Stomach (tissue), 4 donors: Measurements from ENCODE around the gene SMIM29.

ENCODE experiments used
- EP300 ChIP-seq: sonication (generic); formaldehyde crosslinking; IDR thresholded peaks from one replicate; pipeline ENCODE4 v1.6.1; 2017; ENCODE audit warnings: antibody characterized with exemption
- POLR2A ChIP-seq, 4 donors: fragments of 450-650 bp; IDR thresholded peaks; one replicate each; pipeline ENCODE4 v1.6.1; 2016; ENCODE audit warnings: antibody characterized with exemption in 4 of 4, control low read depth in 2 of 4, mild to moderate bottlenecking in 1 of 4, moderate library complexity in 1 of 4
- POLR2AphosphoS5 ChIP-seq, 3 donors: sonication (generic); formaldehyde crosslinking; IDR thresholded peaks; one replicate each; pipeline ENCODE4 v1.6.1; 2016; ENCODE audit warnings: antibody characterized with exemption in 3 of 3
- TF ChIP-seq, protein P1 (sequence below), 7 experiments: fragments of 450-650 bp in 4 of 7; fragments of 200-600 bp in 3 of 7; sonication (generic) in 3 of 7; IDR thresholded peaks; one replicate each; pipeline ENCODE4 v1.5.1; 2016 to 2019; ENCODE audit warnings: antibody characterized with exemption in 7 of 7, control low read depth in 2 of 7, mild to moderate bottlenecking in 1 of 7

DNA sequence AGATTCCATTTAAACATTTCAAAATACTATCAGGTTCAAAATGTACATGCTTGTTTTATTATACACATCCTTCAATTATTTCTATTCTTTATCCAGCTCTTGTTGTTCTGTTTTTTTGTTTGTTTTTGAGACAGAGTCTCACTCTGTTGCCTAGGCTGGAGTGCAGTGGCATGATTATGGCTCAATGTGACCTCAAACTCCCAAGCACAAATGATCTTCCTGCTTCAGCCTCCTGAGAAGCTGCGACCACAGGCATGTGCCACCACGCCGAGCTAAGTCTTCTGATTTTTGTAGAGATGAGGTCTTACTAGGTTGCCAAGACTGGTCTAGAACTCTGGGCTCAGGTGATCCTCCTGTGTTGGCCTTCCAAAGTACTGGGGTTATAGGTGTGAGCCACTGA is 44.1 kb upstream of the SMIM29 start:
- TF ChIP-seq, protein P1, sequence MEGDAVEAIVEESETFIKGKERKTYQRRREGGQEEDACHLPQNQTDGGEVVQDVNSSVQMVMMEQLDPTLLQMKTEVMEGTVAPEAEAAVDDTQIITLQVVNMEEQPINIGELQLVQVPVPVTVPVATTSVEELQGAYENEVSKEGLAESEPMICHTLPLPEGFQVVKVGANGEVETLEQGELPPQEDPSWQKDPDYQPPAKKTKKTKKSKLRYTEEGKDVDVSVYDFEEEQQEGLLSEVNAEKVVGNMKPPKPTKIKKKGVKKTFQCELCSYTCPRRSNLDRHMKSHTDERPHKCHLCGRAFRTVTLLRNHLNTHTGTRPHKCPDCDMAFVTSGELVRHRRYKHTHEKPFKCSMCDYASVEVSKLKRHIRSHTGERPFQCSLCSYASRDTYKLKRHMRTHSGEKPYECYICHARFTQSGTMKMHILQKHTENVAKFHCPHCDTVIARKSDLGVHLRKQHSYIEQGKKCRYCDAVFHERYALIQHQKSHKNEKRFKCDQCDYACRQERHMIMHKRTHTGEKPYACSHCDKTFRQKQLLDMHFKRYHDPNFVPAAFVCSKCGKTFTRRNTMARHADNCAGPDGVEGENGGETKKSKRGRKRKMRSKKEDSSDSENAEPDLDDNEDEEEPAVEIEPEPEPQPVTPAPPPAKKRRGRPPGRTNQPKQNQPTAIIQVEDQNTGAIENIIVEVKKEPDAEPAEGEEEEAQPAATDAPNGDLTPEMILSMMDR (IDR thresholded peaks at IDR 0.05): no peak
- TF ChIP-seq POLR2A (IDR thresholded peaks at IDR 0.05) (no peak), POLR2AphosphoS5 (IDR thresholded peaks at IDR 0.05) (no peak), EP300 (no peak)
